Activated CD8-positive, alpha-beta memory T cell treated with anti-CD3 and anti-CD28 coated beads, Interleukin-2, amount 50 U/mL, for 48 hours (primary cell): ENCODE data around the gene PDE11A.

Experiments used
- DNase-seq: peaks from one replicate; pipeline ENCODE4 v3.0.0-alpha.2; 2020

Gene PDE11A

DNA sequence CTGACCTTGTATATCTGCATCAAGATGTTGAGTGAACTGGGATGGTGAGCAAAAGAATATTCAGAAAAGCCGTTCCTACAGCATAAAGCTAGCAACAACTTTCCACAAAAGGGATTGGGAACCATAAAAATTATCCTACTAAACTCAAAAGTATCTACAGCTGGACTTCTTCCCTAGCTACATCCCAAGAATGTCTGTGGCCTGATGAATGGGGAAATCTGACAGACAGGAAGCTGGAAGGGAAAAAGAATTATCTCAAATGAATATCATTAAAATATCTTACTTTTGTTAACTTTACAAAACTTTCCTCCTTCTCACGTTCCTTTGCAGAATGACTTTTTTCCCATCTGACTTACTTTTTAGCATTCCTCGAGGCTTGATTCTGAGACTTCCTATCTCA is 150.9 kb downstream of the PDE11A start:
- no peak for DNase-seq

DNA sequence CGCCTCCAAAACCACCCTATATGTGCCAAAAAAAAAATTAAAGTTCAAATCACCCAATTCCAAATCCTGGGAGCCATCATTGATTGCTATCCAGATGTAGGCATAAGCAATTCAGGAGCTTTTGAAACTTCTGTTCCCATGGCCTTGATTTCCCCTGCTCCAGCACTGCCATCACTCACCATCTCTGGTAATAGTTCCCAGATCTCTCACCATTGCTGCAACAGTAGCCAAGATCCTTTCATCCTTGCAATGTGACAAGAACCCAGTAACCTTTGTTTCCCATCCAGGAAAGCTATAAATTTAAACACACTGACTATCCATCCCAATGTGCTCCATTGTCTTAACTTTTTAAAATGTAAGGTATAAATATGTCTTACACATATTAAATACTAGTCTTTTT is 155.4 kb downstream of the PDE11A start:
- DNase-seq = no peak

DNA sequence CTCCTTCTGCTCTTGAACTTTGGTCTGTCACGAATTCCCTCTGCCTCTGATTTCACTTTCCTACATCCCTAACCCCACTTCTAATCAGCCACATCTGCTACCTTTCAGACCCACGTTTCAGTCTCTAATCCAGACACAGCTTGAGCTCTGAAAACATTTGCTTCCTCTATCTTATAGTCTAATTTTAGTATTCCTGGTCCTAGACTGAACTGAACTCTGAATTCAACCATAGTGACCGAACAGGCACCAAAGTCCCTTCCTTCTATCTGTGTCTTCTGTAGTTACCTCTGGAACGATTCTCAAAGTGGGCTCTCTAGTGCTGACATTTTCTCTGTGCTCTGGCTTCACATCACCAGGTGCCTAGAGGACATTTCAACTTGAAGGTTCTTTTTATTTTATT is 156.2 kb downstream of the PDE11A start:
- no peak for DNase-seq

DNA sequence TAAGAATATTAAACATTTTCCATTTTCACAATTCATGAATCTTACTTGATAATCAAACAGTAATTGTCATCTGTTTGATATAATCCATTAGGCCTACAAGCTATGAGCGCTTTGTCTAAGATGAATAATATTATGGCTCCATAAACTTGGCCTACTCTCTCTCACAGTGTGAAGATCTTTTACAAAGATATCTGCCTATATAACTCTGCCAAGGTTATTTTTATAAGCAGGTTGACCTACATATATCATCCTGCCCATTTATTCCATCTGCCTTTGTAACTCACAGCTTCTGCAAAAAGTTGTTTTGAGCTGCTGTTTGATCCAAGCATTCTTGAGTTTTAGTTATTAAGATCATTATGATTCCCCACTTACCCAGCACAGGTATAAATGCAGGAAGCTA is 158.3 kb downstream of the PDE11A start:
- DNase-seq = no peak

DNA sequence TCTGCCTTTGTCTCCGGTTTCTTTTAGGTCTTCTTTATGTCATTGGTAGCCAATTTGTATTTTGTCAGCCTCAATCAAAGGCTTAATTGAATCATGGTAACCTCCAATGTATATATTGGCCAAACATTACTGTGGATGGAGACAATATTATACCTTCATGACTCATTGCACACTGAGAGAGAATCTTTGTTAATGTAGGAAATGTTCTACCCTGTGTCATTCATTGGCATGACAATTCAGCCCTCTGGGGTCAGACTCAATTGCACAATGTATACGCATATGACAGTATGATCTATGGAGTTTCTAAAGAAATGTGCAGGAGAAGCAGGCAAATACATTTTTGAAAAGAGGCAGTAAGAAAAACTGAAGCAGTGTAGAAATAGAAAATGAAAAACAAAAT is 162.6 kb downstream of the PDE11A start:
- no peak for DNase-seq

DNA sequence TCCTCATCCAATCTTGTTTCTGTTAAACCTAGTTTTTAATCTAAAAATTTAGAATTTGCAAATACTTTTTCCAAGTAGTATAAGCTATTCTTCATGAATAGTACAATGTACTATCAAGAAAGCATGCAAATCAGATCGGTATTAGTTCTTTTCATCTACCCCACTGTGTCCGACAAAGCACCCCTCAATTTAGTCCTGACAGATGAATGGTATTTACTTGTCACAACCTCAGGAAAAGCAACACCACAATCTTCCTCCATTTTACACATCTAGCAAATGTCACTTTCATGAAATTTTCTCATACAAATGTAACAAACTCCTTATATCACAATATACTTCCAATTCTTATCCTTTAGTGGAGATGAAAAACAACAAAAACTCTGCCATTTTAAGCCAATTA is 163.8 kb downstream of the PDE11A start:
- DNase-seq = no peak

DNA sequence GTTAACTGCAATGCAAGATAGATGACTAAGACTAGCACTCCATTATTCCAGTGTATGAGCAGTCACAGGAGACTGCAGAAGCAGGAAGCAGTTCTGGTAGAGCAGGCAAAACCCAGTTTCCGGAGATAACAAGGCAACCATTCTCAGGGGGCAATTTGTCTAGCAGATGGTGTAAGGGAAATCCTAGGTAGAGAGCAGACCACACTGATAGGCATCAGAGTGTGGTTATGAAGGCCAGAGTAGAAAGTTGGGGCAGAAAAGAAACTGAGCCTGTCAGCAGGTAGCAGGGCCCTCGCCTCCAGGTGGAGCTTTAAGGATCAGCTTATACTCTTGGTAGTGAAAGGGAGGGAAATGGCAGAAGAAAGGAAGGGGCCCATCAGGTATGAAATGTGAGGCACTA is 164.4 kb downstream of the PDE11A start:
- no peak for DNase-seq

DNA sequence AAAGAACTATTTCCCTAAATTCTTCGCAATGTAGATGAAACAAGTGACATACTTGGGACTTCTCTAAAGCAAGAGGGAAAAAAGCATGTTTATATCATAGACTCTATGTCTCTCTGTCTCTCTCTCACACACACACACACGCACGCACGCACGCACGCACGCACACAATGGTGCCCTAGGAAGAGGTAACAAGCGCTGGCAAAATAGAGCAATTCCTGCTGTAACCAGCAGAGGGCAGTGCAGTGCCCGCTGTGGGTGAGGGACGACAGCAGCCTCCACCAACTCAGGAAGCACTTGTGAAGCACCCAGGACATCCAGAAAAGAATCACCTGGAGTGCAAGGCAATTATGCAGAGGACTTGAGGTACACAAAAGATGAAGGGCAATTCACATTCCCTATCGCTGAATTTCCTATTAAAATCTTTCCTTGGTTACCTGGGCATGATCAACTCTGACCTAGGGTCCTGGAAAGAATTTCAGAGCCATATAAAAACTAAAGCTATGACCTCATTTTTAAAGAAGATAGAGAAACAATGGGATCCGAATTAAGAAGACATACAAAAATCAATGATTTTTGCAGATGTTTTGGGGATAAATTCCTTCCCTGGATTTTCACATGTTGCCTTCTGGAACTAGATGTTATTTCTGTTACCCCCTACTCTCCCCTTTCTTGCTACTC is 166.4 kb downstream of the PDE11A start:
- DNase-seq = peak; percentile 87

DNA sequence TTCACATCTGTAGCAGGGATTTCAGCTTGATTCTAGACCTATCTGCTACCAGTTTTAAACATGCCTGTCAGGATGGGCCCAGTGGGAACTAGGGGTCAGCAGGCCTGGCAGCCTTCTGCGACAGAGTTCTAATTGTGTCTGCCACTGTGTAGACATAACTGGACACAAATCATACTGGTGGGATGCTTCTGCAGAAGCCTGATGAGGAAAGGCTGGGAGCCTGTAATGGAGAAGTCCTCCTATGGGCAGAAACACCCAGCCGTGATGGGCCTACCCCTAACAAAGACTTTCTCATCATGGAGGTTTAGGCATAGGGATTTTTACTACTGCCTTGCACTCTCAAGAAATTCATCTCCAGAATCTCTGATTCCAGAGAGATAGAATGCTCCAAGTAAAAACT is 166.9 kb downstream of the PDE11A start:
- DNase-seq = no peak

DNA sequence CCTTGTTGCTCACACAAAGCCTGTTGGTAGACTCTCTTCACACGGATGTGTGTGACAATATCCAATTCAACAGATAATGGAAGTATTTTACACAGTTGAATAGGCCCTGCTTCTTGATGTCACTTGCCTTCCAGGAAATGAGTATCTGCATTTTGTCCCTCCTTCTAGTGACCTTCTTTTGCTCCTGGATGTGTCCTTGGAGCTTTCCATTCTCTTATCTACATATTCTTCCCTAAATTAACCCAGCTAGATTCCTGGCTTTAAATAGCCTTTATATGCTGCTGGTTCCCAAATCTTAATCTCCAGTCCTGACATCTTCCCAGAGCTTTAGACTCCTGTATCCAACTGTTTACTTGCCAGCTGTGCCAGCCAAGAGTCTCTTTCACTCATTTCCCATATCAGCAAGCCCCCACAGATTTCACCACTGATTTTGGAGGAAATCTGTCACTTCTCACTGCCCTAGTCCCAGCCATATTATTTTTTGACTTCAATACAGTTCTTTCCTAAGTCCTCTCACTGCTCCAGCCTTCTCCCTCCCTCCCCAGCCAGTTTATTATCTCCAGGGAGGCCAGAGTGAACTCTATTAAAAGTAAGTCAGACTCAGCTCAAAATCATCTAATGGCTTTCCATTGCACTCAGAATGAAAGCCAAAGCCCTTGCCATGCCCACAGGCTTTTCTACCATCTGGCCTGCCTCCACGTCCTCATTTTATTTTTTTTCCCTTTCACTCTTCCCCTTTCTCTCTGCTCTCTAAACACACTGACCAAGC is 170.0 kb downstream of the PDE11A start:
- no peak for DNase-seq

DNA sequence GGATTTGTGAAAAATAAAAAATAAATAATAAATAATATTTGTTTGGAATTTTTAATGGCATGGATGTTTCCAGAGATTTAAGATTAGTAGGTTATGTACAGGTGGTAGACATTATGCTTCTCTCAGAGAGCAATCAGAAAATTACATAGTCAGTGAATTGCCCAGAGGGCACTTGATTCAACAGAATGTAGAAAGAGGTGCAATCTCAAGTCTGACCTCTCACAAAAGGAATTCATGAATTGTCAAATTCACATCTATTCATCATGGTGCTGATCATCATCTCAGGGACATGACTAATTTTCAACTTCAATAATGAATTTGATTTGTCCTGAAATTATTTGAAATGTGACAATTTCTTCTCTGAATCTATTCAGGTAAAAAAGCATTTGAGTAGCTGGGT is 172.5 kb downstream of the PDE11A start:
- no peak for DNase-seq

DNA sequence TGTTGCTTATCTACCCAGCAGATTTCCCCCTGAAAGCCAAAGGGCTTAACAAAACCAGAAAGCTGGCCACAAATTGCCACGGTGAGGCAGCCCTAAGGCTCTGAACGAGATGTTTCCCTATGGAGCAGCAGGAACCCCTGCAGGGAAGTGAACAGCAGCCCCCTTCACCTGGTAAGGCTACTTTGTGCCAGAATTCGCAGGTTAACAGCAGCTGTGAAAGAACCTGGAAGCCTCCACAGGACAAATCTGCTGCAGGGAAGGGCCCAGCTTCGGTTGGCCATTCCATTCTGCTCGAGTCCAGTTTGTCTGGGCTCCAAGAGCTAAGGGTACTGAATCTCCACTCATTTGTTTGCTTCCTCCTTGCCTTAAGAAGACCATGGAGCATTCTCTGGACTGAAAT is 175.3 kb downstream of the PDE11A start:
- no peak for DNase-seq

DNA sequence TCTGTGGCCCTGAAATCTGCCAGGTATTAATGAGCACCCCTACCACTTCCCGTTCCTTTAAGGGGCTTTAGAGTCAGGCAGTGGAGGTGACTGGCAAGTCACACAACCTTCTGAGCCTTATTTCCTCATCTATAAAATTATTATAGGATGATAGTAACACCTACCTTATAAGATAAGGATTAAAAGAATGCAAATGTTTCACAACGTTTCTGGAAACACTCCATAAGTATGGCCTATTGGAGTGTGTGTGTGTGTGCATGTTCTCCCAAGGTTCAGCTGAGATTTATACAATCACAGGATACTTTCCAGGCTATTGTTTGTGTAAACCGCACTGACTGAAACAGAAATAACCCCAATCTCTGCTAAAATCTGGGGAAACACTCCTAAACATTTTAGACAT is 176.0 kb downstream of the PDE11A start:
- DNase-seq = no peak

DNA sequence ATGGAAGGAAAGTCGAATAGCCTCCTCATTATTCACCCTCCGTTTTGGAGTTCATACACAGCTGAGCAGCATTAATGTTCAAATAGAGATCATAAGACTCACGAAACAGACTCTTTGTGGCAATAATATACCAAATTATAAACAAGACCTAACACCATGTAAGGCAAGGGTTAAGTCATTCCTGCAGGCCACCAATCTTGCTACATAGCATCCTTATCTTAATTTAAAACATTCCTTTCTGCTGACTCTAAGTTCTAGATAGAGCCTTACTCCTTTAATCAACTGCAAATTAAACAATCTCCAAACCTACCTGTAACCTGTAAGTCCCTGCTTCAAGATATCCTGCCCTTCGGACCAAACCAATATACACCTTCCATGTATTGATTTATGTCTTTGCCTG is 178.0 kb downstream of the PDE11A start:
- no peak for DNase-seq

DNA sequence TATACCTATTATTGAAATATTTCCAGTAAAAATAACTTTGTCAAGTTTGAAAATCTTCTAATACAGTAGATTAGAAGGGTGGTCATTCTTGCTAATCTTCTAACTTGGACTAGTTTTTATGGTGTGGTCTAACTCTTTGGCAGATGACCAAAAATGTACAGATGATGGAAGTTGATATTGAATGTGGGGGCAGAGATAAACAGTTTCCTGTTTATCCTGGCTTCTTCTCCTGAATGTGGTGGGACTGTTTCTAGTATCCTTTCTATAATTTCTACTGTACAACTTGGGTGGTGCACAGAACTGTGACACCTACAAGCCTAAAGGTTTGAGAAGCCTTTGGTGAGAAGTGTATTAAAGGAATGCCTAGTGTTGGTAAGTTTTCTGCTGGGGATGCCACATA is 178.7 kb downstream of the PDE11A start:
- DNase-seq = no peak

DNA sequence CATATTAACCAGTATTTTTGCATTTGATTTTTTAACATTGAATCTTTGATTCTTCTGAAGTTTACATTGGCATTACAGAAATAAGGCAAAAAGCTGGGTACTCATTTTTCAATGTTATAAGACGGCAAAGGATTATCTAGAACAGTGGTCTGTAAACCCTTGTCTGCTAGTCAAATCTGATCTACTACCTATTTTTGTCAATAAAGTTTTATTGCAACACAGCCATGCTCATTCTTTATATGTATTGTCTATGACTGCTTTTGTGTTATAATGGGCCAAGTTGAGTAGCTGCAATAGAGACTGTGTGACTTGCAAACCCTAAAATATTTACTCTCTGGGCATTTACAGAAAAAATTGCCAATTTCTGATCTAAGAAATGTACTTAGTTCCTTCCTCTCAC is 181.0 kb downstream of the PDE11A start:
- DNase-seq = no peak

DNA sequence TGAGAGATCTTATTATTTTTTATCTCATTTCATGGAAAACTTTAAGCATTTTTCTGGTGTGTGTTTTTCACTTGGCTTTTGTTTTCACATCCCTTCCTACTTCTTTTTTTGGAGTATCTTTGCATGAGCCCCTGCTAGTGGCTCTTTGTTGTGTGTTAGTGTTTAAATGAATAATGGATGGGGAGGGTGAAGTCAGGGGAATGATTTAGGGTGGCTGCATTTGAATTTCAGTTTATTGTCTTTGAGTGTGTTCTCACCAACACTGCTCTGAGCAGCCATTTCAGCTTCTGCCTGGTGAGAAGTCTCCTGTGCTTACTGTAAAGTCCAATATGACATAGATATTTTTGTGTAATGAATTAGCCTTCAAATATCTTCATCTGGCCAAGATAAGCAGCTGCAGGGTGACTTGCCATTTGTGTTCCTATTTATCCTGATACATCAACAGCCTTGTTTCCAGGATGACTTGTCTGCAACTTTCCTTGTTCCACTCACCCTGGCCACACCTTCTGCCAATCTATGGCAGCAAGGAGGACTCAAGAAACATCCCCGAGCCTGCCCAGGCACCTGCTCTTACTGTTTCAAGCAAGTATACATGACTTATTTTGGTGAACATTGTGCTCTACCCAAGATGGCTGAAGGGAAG is 182.6 kb downstream of the PDE11A start:
- no peak for DNase-seq

DNA sequence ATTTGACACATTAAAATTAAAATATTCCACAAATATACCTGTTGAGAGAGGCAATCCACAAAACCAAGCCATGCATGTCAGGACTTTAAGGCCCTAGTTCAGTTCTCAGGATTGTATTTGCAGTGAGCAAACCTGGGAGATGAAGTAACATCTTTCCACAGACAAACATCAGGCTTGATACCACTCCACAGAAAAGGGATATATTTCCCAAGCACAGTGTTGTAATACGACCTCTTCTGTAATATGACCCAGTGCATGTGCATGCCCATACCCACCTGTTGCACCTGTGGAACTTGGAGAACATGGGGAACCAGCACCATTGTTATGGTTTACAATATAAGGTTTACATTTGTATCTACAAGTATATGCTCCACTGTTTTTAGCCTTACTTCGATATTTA is 184.0 kb downstream of the PDE11A start:
- DNase-seq = no peak

DNA sequence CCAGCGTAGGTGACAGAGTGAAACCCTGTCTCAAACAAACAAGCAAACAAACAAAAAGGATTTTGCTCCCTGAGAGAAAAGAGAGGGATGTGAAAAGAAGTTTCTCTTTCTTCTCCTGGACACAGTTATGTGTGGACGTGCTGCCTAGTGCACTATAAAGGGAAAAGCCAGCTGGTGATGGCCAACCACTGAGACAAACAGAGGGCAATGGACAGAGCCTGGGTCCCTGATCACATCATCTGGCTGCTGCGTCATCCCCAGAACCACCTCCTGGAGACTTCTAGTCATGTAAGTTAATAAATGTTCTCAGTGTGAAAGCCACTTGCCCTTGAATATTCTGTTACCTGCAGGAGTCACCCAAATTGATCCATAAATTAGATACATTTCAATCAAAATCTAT is 184.9 kb downstream of the PDE11A start:
- no peak for DNase-seq

DNA sequence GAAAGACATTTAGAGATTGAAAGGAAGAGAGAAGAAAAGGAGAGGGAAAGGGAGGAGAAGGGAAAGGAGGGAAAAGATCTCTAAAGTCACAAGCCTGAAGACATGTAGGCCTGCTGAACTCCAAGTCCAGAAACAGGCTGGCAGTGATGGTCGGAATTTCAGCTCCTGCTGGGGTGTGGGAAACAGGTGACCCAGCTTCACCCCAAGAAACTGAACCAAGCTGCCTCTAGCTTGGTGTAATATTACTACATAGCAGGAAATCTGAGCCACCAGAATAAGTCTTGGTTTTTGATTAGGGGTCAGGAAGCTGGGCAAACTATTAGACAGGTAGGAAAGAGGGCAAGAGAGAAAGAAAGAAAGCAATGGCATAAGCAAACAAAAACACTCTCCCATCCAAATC is 185.8 kb downstream of the PDE11A start:
- no peak for DNase-seq

DNA sequence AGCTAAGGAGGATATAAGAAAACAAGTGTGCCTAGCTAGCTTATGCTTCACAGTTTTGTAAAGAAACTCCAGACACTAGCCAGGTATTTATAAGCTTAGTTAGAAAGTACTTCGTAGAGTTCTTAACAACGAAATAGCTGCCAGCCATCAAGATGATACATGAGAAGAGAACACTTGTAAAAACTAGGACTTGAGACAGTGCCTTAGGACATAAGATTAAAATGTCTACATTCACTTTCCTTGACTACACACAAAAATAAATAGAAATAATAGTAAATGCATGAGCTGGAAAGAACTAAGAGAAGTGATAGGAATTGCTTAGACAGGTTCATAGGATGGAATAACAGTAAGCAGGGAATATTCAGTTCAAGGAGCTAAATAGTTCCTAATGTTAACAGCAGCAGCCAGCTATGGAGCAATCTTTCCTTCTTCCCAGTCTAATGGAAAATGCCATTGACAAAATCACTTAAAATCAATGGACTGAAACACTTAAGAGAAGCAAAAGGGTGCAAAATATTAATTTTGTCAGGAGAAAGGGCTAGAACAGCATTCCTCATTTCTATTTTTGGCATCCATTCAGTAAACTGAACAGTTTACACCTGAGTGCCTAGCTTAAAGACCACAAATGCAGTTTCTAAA is 186.6 kb downstream of the PDE11A start:
- no peak for DNase-seq

DNA sequence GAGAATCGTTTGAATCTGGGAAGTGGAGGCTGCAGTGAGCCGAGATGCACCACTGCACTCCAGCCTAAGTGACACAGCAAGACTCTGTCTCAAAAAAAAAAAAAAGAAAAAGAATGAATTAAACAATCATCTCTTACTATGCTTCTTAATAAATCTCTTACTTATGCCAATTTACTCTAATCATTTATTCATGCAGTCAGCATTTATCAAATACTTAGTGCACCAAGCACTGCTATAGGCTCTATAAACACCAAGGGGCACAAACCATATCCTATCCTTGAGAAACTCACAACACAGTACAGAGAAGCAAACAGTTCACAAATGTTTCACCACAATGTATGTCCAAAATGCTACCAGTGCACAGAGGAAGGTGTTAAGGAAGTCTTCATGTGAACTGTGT is 189.4 kb downstream of the PDE11A start:
- no peak for DNase-seq

DNA sequence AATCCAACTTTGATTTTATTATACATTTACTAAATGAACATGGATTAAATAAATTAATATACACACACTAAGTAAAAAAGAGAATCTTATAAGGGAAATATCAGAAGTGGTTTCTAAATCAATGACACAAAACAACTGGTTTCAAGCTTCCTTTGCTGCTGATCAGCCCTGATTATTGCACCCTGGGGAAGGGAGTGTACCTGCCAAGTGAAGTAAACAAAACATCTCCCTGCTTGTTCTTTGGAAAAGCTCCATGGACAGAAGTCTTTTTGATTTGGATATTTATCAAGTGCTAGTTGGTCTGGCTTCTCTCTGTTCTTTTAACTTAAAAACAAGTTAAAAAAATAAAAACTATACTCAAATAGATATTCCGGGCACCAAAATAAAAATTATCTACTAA is 190.1 kb downstream of the PDE11A start:
- DNase-seq = no peak

DNA sequence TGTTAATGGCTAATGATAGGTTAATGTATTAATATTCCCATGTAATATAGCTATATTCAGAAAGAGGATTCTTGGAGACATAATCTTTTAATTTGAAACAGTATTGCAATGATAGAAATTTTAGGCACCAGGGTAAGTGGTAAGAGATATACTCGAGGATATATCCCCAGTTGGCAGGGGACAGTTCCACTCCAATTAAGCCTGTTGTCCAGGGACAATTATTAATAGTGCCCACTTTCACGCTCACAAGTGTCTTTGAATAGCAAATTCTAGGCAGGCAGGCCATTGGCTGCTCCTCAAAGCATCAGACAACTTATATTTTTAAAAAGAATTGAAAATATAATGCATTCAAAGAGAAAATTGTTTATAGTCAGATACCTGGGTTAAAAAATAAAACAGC is 190.7 kb downstream of the PDE11A start:
- DNase-seq = no peak
